Tongue (tissue), 2 donors: Measurements from ENCODE around the gene USP7. TPM values are rescaled to one million over a fixed set of nuclear protein-coding genes. Genes with fewer than 3 reads are reported as not detected.

ENCODE experiments used
- DNase-seq: peaks from one replicate; pipeline ENCODE4 v3.0.0-alpha.2; 2015
- total RNA-seq: library from RNA; depleted of rRNA; stranded (reverse); fragments of >200 nt; gene quantifications from one replicate; pipeline ENCODE4 v1.2.3, GENCODE V29; 2014

Gene USP7
- total RNA-seq, 1 donor from 2014 or later, result 103 TPM

DNA sequence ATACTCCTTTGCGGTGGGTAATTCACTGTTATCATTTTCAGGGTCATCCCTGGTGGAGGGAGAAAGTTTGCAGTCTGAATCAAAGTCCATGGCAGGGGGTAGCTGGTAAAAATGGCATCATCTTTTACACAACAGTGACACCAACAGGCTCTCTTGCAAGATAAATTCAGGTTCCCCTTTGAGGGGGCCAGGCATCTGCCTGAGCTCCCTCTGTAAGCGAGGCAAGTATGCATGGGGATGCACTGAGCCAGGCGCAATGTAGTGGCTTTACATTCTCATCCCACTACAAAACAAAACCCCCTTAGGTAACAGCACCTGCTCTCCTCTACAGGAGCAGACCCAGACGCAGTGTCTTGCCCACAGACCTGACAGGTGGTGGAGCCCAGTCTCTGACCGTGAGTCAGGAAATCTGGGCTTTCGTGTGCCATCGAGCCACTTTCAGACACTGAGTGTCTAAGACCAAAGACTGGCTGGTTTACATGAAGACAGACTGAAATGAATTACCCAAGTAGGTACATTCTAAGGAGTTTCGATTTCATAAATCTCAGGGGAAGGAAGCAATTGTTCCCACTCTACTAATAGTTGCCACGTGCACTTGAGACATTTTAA is 63.9 kb downstream of the USP7 start:
- DNase-seq, result no peak

DNA sequence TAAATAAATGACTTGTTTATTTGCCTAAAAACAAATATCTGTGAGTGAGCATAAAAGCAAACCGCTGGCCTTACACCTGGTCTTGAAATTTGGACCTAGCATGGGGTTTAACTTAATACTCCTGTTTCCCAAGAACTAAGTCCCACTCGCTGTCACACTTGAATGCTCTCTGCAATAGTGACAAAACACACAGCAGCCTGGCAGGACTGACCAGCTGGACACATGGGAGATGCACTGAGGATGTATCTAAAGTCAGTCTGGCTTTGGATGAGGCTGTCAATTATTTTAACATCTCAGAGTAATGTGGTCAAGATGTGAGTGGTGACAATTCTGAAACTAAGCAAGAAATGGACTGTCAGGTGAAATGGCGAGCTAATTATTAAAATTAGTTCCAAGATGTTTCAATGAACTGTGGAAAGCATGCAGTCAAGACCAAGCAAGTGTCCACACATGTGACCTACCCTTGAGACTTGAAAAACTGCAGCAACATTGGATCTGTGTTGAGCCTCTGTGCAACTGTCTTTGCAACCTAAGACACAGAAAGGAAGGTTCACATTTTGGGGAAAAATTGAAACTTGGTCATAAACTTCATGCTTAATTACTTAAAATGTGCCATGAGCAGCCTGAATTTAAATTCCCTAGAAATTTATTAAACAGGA is 64.9 kb downstream of the USP7 start:
- DNase-seq, result no peak

DNA sequence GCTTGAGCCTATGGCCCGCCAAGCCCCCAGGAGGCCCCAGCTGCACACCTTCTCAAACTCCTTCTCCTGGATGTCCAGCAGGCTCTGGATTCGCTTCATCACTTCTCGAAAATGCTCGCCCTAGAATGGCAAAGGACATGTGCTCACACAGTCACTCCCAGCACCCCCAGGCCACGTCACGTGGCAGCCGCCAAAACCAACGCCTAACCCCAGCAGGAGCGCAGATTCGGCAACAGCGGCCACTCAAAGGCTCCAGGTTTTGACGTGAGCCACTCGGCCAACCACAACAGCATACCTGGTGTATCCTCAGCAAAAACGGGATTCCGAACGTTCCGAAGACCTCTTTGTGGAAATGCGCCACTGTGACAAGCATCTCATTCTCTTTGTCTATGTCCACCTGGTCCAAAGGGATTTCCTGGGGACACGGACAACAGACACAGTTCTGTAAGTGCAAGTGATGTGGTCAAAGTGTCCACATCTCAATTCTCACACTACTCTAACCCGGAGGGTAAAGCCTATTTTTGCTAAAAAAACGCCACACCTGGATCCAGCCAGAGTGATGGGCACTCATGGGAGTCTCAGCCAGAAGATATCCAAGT is 68.9 kb downstream of the USP7 start:
- no peak for DNase-seq

DNA sequence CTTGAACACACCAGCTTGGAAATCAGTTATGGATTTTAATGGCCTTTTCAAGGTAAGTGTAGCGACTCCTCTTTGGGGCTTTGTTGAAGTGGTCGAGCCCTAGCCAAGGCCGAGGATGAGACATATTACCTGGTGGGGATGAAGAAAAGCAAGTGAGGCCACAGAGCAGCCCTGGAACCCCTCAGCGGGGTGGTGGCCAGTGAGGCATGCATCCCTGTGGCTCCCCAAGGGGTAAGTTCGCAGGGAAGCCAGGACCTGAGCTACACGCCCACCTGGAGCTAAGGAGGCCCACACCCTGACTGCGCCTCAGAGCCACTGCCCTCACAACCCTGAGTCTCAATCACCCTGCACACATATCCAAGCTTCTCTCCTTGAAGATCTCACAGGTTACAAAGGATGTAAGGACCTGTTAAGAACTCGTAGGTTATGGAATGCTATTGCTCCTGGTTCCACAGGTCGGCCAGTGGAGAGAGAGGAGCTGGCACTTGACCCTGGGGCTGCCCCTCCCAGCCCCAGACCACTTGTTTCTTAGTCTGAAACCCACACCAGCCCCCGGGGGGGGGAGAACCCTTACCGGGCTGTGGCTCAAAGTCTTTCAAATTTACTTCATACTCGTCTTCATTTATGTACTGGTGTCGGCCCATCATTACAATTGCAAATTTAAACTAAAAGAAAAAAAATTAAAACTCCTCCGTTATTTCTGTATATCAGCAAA is 69.6 kb downstream of the USP7 start:
- no peak for DNase-seq

DNA sequence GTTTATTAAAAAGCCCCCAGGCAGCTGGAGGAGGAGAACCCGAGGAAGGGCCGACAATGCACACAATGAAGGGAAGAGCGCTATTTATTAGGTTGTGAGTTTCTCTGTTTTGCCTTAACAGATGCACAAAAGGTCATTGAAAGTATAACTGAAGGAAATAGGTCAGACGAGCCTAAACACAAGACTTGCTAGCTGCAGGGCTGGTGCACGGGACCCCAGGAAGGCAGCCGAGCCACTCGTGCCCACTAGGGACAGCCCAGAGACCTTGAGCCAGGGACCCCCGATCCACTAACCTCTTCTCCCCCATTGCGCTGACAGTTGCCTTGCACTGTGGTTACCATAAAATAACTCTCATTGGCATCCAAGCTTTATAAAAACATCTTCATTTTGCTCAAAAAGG is 70.3 kb downstream of the USP7 start:
- no peak for DNase-seq

DNA sequence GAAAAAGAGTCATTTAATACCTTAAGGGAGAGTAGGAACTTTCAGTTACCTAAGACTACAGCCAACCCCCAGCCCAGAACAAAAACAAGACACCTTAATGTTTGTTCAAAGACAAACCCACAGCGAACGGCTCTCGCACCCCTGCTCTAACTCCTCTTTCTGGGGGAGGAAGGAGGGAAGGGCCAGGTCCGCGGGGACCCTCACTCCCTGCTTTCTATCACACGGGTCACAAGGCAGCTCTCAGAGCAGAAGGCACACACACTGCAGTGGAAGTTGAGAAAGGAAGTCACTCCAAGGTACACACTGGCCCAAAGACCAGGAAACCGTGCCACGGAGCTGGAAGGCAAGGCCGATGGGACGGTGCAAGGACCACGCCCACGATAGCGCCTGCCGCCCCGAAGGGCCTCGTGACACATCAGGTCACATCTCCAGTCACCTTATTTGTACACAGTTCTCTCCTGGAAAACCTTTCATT is 71.6 kb downstream of the USP7 start:
- DNase-seq, result no peak

DNA sequence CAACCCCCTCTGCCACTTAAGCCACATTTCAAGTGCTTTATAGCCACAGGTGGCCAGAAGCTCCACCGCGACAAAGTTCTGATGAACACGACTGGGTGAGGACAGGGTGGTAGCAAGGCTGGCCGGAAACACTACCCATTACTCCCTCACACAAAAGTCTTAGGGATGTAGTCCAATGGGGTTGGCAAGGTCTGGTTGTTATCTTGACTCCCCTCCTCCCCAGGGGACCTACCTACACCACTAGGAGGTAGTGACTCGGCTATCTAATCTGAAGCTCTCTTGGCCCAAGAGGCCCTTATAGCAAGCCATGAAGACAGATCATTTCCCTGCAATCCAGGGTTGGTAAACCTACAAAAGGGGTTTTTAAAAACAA is 73.2 kb downstream of the USP7 start:
- no peak for DNase-seq

DNA sequence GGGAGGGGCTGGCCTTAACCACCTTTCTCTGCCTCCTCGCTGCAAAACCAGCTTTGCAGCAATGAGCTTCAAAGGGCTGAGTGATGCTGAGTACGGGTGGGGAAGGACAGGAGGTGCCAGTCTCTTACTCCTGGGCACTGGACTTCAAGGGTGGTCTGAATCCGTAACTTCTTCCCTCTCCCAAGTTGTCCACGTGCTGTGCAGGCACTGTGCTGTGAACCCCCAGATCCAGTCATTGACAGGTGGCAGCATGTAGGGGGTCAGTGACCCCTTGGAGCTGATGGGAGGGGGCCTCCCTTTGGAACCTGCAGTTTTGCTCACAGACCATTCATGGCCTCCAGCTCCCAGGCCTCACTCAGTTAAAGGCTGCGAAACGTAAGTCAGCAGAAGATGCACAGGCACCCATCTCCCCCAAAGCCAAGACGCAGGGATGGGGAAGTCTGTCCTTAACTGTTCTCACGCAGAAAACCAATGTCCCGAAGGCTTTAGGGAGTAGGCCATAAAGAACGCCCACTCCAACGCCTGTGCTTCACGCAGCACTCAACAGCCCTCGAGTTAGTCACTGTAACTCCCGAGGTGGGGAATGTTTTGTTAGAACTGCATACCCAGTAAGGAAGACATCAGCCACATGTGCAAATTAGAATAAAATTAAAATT is 73.7 kb downstream of the USP7 start:
- no peak for DNase-seq

DNA sequence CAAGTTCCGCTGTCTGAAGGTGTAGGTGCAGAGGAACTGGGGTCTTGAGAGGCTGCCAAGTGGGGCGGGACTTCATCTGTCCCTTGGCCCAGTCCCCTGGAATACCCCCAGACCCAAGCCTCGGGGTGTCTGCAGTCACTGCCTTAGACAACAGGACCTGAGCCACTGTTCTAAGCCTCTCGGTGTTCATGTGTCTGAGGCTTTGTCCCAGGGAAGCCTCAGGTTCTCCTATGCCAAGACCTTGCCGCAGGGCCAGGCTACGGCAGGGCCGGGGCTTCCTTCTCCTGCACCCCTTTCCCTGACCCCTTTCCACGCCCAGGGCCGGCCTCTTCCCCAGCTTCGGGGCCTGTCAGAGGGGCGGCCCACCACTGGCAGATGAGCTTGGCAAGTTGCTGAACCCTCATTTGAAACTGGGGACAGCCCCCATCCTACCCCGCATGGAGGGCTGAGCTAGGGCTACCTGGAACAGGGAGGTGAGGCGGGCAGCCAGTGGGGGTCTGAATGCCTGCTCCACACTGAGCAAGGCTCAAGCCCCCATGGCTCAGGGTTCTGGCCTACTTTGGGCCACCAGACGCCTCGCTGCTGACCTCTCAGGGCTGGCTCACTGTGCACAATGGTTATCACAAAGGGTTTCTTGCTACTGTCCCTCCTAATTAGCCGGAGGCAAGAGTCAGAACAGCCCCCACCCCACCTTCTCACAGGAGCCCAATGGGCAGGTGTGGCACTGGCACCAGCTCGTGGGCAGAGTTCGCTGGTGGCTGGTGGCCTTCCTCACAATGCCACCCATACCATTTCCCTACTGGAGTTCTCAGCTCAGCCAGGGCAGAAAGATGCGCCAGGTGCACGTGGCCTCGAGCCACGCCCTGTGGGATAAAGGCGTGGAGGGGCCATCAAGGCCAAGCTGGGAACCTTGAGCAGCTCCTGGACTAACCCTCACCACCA is 74.5 kb downstream of the USP7 start:
- DNase-seq, result no peak

DNA sequence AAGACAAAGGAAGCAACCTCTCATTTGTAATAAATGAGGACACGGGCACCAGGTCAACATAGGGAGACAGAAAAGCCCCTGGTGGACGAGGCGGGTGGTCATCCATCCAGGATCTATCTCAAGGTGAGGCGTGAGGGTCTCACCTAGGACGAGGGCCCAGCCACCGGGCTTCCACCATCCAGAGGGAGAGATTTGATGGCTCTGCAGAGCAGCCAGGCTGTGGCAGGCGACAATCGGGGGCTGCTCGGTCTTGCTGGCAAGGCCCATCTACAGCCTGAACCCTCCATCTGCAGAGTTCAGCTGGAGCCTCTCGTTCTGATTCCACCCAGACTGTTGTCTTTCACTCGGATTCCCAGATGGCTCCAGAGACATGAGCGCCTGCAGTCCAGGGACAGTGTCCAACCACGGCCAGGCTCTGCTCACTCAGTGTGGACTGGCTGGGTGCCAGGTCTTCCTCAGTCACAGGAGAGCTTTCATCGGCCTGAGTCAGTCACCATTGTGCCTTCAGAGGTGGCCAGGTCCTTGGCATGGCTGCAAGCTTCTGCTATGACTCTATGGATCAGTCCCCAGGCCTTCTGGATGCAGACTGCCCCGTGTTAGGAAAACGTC is 75.7 kb downstream of the USP7 start:
- no peak for DNase-seq

DNA sequence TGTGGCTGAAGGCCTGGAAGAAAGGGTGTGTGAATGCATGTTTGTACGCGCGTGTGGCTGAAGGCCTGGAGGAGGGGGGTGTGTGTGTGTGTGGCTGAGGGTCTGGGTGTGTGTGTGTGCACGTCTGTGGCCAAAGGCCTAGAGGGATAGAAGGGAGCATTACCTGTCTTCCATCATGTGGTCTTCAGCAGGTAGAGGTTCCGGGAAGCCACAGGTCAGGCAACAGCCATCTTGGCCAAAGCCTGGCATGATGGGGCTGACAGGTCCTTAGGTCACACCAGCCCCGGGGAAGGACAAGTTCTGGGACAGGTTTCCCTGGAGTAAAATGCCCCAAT is 76.3 kb downstream of the USP7 start:
- no peak for DNase-seq

DNA sequence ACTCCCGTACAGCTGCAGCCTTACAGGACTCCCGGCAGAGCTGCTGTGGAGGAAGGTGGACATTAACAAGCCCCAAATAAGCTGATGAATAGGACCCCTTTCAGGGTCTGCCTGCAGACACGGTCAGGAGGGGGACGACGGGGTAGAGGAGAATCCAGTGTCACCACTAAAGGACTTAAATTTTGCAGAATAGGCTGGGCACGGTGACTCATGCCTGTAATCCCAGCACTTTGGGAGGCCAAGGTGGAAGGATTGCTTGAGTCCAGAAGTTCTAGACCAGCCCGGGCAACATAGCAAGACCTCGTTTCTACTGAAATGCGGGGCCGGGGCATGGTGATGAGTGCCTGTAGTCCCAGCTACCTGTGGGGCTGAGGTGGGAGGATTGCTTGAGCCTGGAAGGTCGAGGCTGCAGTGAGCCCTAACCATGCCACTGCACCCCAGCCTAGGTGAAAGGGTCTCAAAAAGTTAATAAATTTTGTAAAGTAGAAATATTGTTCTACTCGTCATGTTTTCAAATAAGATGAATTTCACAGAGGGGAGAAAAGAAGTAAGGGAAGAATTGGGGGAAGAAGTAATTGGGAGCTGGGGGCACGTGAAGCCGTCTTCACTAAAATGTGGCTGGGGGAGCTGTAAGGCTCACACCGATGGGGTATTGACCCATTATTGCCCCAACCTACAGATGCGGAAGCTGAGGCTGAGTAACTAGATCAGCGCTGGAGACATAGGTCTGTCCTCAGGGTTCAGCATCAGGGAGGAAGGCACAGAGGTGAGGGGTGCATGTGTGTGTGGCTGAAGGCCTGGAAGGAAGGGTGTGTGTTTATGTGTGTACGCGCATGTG is 76.9 kb downstream of the USP7 start:
- DNase-seq, result no peak

DNA sequence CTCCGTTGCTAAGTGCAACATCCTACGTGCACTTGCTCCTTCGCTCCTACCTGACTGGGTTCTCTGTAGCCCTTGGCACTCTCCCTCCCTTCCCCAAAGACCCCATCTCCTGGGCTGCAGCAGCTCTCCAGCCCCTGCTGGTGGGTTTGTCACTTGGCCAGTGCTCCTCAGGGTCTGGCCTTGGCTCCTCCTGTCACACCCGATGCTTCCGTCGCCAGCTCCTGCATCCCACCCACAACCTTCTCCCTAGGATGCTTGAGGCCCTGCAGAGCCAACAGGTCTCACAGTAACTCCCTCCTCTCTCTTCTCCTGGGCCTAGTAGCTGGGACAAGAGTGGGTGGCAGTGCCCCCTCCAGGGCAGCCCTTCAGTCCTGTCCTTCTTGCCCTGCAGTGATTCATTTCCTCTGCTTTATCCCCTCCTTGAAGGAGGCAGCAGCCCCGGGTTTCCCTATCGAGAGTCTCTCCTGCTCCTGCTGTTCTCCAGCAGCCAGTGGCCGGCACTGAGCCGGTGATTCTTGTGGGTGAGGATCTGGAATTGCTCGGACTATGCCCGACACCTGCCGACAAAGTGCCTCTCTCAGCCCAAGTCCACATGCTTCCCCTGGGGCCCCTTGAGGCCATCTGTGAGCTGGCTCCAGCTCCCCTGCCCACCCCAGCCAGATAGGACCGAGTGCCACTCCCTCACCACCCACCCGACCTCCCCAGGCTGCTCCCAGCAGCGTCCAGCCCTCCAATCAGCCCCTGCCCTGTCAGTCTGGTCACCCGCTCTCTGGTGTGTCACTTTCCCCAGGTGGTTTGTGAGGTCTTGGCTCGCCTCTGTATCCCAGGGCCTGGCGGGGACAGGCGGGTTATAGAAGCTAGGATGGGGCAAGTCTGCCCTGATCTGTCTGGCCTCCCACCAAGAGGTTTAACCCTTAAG is 77.8 kb downstream of the USP7 start:
- peak; percentile 60 for DNase-seq

DNA sequence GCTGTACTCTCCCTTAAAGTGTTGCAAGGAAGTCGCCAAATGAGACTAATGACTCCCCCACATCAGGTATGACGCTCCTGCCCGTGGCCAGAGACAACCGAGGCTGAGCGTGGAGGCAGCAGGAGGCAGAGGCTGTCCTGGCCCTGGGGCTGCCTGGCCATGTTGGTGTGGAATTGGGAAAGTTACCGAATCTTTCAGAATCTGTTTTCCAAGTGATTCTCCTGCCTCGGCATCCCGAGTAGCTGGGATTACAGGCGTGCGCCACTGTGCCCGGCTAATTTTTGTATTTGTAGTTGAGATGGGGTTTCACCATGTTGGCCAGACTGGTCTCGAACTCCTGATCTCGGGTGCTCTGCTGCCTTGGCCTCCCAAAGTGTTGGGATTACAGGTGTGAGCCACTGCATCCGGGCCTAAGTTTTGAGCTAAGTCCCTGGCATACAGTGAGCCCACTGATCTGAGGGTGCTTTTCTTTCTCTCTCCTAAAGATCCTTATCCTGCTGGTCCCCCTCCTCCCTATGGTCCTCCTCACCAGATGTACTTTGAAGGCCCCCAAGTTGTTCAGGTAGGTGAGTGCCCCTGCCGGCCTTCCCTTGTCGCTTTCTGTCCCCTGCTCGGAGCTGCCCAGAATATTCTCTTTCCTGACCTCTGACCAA is 80.9 kb downstream of the USP7 start:
- no peak for DNase-seq

DNA sequence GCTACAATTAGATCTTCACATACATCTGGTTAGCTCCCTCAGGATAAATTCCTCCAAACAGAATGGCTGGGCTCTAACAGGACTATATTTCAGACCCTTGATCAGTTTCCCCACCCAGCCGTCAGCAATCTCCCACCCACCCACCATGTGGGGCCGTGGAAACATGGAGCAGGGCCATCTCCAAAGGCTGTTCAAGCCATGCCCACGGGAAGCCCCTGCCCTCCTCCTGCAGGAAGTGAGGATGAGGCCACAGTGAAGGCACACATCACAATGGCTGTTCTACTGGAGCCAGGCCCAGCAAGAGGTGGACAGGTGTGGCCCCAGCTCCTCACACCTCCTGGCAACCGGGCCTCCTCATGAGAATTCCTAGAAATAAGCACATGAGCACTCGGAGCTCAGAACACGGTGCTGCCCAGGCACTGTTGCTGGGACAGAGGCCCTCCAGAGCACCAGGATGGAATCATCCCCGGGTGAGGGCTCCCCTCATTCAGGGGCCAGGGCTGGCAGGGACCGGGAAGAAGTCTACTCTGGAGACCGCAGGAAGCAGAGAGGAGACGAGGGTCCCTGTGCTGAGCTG is 81.6 kb downstream of the USP7 start, which contains the start of gene LITAFD:
Gene LITAFD (plus strand): TSS at position 311 of the 577 bp plus-strand sequence. CDS start 2,005 bp downstream, outside the sequence.
- no peak for DNase-seq

DNA sequence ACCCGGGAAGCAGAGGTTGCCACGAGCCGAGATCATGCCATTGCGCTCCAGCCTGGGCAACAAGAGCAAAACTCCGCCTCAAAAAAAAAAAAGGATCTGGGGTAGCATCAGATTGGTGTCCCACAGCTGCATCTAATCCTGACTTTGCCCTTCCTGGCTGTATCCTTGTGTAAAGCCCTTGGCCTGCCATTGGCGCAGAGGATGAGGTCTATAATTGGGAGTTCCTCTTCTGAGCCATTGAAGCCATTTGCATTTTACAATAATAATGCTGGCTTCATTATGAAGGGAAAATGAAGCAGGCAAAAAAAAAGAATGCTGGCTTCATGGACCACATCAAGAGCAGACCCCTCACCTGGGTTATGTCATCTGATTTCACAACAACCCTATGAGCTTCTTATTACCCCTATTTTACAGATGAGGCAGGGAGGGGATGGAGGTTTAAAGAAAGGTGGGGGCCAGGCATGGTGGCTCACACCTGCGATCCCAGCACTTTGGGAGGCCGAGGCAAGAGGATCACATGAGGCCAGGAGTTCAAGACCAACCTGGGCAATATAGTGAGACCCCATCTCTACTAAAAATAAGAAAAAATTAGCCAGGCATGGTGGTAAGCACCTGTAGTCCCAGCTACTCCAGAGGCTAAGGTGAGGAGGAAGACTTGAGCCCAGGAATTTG is 82.7 kb downstream of the USP7 start:
- DNase-seq, result no peak

DNA sequence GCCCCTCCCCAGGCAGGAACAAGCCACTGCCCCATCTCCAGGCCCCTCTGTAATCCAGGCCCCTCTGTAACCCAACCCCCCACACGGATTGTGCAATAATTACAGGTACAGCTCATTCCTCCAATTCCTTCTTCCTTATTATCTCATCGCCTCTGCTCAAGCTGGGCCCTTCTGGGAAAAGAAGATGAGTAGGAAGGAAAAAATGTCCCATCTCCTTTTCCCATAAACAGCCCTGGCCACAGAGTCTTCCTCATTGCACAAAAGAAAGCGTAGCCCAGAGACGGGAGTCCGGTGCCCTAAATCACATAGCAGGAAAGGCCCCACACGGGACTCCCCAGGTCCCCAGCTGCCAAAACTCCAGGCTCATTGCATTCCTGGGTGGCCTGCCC is 85.2 kb downstream of the USP7 start:
- no peak for DNase-seq
